NCI-H2029 (cell line): ENCODE data around the gene PGAM5.
A peak's percentile ranks its signal among the peaks of the same experiment; 100 is the strongest.

Experiments
- DNase-seq: peaks from one replicate; lab custom pipeline; 2025; lab: John Stamatoyannopoulos, UW

The PGAM5 gene

DNA sequence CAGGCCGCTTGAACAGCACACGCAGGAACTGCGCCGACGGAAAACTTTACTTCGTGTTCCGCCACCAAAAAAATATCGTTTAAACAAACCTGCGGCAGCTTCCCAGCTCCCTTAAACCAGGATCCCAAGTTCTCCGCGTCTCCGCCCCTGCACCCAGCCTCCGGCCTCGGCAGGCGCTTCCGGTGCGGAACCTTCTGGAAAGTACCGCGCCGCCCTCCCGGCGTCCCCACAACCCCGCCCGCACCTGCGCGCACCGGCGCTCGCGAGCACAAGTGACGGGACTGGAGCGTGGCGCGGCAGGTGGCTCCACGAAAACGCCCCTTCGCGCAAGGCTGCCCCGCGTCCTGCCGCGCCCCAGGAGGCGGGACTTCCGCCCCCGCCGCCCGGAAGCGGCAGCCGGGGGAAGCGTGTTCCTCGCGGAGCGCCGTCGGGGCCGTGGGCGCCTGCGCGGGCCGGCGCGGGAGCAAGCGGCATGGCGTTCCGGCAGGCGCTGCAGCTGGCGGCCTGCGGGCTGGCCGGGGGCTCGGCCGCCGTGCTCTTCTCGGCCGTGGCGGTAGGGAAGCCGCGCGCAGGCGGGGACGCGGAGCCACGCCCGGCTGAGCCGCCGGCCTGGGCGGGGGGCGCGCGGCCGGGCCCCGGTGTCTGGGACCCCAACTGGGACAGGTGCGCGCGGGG lies at the start of gene PGAM5:
Gene PGAM5, plus strand, starts transcription at position 438 of the 675 bp plus-strand sequence. Its CDS starts 35 bp downstream, at position 473.
- DNase-seq: peak; percentile 78

DNA sequence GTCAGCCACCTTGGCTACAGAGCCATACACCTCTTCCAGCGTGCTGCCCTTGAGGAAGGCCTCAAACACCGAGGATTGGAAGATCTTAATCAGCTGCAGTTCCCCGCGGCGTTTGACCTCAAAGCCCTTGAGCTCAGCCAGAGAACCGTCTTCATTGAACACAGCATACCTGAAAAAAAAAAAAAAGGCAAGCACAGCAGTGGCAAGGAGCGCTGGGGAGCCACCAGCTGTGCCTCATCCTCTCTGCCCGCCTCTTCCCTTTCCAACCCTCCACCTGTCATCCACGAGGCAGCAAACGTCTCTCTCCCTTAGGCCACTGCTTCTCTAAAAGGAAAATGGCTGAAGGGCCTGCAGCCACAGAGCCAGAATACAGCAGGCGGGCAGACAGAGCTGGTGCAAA lies 49.6 kb upstream of the PGAM5 start:
- no peak for DNase-seq

DNA sequence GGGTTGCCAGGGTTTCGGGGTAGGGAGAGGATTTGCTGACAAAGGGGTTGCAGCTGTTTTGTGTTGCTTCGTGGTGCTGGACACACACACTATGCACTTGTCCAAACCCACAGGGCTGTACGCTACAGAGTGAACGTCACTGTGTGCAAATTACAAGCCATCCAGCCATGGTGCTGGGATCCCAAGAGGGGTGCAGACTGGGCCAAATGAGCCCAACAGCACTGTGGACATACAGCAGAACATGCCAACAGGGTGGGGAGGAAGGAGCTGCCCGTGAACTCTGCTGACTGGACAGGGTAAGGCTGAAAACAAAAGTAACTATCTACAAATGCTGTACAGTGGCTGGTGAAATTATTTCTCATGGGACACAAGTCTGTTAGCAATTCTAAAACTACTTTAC lies 48.7 kb upstream of the PGAM5 start:
- no peak for DNase-seq

DNA sequence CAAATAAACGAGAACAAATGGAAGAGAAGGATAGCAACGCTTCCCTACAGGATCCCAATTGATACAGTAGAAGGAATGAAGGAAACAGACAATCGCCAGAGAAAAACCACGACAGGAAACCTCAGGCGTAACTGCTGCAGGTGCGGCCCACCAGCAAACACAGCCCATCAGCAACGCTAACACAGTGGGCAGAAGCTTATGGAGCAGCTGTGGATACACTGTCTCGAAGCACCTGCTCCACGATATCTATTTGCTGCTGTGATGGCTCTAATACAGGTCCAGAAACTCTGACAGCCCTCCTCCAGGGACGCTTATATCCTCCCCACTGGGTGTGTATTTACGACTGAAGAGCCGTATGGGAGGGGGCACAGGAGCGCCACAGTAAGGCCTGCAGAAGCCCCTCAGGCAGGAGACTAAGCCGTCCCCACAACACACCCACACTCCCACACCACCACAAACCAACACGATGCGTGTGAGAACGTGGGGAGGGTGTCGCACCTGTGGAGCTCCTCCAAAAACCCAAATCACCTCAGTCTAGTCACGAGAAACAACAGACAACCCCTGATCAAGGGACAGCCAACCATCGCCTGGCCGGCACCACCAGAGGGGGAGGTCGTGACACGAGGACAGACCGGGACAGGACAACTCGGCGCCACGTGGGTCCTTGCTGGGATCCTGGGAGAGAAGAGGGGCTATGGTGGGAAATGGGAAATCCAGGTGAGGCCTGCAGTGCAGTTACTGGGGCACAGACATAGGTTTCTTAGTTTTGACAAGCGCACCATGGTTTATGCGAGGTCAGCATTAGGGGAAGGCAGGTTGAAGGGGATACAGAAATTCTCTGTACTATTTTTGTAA lies 47.5 kb upstream of the PGAM5 start:
- no peak for DNase-seq

DNA sequence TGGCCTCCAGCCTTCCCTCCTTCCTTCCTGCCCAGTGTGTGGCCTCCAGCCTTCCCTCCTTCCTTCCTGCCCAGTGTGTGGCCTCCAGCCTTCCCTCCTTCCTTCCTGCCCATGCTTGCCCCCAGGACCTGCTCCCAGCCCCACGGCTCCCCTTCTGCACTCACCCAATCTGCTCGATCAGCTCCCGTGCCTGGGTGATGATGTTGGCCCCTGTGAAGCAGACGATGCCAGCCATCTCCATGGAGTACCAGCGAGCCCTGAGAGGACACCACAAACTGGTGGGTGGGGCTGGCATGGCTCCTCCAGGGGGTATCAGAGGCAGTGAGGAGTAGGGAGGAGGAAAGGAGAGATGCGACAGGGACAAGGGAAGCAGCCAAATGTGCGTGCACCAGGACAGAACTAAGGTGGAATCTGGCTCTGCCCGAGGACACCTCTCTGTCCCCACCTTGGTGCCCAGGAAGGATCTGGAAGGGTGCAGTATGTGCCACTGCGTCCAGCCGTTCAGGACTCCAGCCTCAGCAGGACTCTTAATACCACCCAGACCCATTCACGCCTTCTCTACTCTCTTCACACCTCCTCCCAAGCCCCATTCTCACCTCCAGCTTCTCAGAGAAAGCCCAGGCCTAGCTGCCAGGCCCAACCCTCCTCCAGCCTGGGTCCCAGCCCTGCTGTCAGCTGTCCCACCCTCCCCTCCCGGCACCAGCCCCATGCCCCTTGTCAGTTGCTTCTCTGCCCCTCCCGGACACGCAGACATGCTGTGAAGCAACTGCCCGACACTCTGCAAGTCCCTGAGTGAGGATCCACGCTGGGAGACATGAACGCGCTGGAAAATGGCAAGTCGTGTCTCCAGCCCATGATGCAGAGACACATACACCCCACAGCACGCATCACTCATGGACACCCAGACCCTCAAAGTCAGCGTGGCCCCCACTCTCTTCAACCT lies 46.2 kb upstream of the PGAM5 start:
- no peak for DNase-seq

DNA sequence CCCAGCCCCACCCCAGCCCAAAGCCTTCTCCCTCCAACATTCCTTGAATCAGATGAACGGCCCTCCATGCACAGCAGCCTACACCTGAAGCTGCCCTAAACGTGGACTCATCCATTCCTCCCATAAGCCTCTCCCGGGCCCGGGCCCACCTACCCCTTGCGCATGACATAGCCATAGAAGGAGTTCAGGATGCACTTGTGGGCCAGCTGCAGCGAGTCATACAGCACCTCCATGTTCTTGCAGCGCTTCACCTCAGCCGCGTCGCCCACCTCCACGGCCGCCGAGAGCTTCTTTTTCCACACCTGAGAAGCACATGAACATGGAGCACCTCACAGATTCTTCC lies 45.5 kb upstream of the PGAM5 start:
- no peak for DNase-seq

DNA sequence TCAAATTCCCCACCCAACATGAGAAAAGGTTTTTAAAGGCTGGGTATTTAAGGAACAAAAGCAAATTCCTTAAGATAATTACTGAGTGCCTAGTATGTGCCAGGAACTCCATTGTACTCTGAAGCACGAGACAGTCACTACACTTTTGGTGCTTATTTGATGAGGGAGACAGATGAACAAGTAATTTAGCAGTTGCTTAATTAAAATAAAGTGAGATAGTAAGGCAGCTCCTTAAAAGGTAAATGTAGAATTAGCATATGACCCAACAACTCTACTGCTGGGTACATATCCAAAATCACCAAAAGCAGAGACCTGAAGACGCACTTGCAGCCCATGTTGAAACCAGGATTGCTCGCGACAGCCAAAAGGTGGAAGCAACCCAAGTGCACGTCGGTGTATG lies 44.8 kb upstream of the PGAM5 start:
- no peak for DNase-seq

DNA sequence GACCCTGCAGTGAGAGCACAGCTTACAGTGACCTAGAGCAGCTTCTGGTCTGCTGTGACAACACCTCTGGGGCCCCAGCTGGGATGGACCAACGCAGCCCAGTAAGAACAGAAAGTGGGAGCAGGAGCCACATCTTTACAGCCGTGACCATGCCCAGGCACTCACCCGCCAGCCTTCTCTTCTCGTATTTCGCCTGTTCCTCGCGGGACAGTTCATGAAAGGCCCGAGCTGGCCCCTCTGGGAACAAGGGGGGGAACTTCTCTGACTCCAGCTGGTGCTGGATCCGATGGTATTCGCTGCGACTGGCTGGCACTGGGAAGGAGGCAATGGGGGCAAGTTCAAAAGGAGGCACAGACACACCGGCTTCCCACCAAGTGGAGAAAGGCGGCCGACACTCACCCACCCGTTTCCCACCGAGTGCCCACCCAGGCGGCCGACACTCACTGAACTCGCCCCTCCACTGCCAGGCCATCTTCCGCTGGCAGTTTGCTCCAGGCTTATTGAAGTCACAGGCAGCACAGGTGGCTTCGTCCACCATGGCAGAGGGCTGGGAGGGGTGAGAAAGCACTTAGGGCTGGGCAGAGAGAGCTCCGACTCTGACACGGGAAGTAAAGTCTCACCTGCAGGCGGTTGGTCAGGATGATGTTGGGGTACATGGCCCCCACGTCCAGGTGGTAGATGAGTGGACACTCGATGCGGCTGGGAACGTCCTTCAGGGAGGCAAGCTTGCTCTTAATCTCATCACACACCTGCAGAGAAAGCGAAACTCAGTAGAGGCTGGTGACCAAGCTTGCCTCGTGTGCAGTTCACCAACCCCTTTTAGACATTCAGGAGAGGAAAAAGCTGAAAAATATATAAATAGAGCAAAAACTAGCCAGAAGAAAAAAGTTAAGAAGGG lies 42.2 kb upstream of the PGAM5 start:
- no peak for DNase-seq

DNA sequence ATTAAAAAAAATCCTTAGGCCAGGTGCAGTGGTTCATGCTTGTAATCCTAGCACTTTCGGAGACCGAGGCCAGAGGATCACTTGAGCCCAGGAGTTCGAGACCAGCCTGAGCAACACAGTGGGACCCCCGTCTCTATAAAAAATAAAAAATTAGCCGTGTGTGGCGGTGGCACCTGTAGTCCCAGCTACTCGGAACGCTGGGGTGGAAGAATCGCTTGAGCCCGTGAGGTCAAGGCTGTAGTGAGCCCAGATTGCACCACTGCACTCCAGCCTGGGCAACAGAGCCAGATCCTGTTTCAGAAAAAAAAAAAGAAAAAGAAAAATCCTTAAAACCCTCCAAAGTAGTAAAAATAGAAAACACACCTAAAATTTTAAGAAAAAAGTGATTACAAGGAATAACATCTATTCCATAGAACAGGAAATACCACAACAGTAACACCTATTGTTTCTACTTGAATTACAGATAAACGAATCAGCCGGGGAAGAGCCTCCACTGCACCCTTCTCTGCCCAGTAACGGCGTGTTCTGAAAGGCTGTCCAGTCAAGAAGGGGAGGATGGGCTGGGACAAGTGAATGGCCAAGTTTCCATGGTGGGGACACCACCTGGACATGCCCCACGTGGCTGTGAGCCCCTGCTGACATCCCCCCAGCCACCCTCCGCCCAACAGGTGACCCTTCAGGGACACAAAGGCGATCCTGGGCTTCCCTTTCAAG lies 41.3 kb upstream of the PGAM5 start:
- no peak for DNase-seq

DNA sequence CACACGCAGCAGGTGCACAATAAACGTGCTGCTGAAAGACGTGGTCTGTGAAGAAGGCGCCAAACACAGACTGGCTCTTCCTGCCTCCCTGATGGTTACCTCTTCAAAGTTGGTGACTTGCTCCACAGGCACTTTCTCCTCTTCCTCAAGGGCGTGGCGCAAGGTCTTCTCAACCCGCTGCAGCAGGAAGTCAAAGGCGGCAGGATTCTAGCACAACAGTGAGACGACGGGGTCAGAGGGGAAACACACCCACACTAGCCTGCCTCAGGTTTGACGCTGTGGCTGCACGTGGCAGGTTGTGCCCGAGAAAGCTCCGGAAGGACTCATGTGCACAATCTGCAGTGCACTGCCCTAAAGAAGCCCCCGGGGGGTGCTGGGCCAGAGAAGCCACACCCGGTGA lies 38.5 kb upstream of the PGAM5 start:
- no peak for DNase-seq

DNA sequence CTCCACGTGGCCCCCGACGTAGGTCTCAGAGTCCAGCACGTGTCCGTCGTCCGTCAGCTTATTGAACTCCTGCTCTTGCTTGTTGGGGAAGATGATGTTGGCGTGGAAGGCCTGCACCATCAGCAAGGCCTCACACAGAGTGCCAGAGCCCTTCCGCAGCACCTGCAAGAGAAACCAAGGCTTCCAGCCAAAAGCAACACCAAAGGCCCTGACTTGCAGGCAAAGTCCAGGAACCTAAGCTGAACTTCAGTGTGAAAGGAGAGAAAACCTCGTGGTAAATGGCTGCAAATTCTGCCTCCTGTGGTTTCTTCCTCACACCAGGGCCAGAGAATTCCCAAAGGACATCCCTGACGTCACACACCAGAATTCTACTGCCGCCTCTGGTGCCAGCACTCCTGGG lies 38.0 kb upstream of the PGAM5 start:
- no peak for DNase-seq

DNA sequence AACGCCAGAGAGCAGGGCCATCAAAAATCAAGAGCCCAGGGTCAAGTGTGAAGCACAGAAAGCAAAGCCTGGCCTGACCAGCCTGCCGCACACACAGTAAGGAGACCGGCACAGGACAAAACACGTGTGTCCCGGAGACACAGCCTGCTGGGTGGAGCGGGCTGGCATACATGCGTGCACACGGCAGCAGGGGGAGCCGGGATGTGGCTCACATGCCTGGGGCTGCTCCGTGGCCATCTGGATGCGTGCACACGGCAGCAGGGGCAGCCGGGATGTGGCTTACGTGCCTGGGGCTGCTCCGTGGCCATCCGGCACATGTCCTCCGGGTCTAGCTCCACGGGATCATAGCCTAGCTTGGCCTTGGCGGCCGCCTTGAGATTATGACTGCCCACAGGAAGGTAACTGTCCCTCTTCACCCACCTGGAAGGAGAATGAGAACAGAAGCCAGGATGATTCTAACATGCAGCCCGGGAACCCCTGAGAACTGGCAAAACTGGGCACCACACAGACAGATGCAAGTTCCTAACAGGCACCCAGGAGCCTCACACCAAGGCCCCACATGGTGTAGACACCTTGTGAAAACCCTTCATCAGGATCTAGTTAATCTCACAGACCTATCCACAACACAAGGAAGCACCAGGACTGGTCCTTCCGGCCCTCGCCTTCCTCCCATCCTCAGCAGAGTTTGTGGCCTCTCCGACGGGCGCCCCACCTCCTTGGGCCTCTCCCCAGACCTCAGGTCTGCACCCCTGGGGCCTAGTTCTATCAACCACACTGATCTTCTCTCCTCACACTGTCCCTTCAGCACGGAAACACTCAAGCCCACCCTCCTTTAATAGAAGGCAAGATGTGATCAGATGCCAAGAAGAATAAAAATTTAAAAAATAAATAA lies 37.1 kb upstream of the PGAM5 start:
- no peak for DNase-seq

DNA sequence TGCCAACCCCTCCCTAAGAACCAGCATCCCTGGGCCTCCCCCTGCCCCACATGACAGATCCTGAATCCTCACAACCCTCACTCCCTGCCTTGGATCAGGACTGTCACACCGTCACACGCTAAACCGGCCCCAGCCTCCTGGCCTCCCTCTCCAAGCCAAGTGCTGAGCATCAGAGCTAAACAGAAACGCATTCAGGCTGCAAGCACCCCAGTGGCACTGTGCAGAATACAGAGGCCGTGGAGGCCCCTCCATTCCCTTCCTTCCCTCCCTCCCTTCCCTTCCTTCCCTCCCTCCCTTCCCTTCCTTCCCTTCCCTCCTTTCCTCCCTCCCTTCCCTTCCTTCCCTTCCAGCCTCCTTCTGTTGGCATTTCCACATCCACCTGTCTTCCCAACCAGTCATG lies 36.1 kb upstream of the PGAM5 start:
- DNase-seq: no peak

DNA sequence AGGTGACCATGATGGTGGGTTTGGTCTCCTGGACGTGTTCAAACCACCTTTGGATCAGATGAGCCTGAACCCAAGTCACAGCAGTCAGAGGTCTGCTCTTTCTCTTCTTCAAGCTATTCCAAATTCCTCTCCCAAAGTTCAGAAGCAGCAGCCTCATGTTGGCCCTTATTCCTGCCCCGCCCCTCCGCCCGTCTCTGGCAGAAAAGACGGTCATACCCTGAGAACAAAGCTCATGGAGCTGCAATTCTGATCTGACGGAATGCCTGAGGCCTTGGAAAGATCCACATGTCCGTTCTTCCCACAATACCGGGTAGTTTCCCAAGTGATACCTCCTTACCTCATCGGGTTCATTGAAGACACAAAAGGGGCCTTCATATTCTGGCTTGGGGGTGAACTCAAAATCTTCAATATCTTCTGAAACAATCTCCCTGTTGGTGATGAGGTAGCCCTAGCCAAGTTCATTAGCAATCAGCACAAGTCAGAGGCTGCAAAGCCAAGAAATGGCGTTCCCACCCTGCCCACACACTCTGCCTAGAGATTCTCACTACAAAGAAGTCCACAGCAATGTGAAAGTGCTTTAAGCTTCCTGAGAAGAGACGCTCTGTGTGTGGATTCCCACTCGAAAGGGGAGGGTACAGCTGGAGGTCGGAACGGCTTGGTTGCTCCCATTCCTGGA lies 34.7 kb upstream of the PGAM5 start:
- no peak for DNase-seq

DNA sequence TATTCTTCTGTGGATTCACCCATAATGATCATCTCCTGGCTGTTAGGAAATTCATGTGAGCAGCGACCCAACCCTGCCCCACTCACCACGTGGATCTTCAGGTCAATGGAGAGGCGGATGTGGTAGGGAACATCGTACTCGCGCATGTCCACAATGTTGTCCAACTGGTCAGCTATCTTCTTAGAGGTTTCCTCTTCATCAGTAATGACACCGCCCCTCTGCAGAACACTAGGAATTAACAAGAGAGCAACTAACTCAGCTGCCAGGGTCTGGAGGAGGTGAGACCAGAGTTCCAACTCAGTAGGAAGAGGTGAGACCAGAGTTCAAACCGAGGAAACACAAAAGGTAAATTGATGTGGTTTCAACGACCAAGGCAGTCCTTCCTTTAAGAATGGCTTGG lies 33.1 kb upstream of the PGAM5 start:
- DNase-seq: no peak

DNA sequence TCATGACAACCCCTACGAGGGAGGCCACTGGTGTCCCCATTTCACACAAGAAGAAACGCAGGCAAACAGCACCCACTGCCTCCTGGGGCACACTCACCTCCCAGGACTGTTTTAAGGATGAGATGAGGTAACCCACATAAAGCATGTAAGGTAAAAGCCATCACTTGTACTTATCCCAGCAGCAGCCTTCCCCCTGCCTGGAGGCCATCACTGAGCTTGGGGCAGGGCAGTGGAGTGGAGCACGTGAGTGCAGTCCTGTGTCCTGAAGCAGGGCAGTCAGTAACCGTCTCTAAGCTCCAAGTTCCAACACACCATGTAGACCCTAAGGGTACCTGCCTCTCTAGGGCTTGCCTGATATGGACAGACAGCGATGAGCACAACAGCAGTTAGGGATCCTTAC lies 25.2 kb upstream of the PGAM5 start:
- DNase-seq: no peak

DNA sequence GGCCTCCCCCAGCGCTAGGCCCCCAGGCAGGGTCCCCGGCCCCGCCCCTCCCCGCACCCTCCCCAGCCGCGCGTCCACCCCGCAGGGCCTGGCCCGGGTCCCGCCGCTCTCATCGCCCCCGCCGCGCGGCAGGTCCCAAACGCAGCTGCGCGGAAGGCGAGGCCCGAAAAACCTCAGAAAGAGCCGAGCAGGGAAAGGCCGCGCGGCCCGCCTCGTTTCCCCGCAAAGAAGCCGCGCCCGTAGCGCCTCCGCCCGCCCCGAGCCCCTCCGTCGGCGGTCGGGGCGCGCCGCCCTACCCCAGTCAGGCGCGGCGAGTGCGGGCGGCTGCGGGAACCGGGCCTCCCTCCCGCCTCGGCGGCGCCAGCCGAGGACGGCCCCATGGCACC lies 23.8 kb upstream of the PGAM5 start:
- DNase-seq: no peak

DNA sequence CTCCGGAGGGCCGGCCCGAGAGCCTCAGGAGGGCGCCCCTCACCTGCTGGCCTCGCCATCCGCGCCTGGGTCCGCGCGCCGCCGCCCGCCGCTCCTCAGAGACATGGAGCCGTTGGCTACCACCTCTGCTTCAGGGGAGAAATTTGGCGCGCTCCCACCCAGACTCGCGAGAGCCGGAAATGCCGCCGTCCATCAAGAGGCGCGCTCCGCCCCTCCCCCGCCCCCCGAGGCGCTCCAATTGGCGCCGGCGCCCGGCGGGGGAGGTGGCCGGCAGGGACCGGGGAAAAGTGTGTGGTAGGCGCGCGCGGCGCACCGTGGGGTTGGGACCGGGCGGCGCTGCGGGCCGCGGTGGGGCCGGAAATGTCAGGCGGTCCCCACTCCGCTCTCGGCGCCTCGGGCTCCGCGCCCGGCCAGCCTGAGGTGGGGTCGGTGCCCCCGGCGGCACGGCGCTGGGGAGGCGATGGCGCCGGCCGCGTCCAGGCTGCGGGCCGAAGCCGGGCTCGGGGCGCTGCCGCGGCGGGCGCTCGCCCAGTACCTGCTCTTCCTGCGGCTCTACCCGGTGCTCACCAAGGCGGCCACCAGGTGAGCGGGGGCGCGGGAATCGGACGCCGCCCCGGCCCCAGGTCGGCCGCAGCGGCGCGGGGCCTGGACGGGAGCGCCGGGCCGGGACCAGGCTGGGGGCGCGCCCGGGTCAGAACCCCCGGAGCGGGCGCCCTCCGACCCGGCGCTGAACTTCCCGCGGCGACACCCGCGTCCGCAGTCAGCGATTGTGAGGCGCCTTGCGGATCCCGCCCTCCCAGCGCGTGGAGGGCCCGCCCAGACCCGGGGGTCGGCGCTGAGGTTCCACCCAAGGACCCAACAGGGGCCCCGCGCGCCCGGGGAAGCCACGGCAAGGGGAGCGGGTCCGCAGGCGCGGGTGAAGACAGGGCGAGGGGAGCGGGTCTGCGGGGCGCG lies 23.2 kb upstream of the PGAM5 start, which contains the start of the genes POLE and PXMP2:
Gene POLE, minus strand, starts transcription at position 132 of the 954 bp plus-strand sequence. Its CDS starts 27 bp downstream, at position 105.
Gene PXMP2, plus strand, starts transcription at position 377 of the 954 bp plus-strand sequence. Its CDS starts 84 bp downstream, at position 461.
- peak; percentile 95 for DNase-seq
